Activated CD4-positive, alpha-beta T cell treated with anti-CD3 and anti-CD28 coated beads, Interleukin-2, amount 10 ng/mL, durations not matched to agents 7 days and 5 days (primary cell): ENCODE measurements around the gene CATSPER3. TPM values are rescaled to one million over a fixed set of nuclear protein-coding genes. Genes with fewer than 3 reads are reported as not detected.
"Not testable (repeated sequence)": the region's sequence is repeated elsewhere in the genome, so short reads cannot be mapped to it uniquely, and the experiment has no call there.

Source experiments
- CTCF ChIA-PET: fragments of 350-600 bp; sonication (Branson Sonifier 250); formaldehyde crosslinking; loops from one replicate; lab custom pipeline; 2021; ENCODE audit warnings: antibody characterized with exemption; lab: Charles Lee
- POLR2A ChIA-PET: fragments of 350-600 bp; sonication (Branson Sonifier 250); formaldehyde crosslinking; loops from one replicate; lab custom pipeline; 2021; ENCODE audit warnings: antibody characterized with exemption; lab: Charles Lee
- DNase-seq: peaks from one replicate; pipeline ENCODE4 v3.0.0-alpha.2; 2020
- H3K27ac Mint-ChIP-seq: one replicate; pipeline ENCODE4 v1.8.0; 2021; ENCODE audit warnings: mild to moderate bottlenecking, moderate library complexity, mixed read lengths
- H3K27me3 Mint-ChIP-seq: one replicate; pipeline ENCODE4 v1.8.0; 2021; ENCODE audit warnings: mixed read lengths
- H3K36me3 Mint-ChIP-seq: one replicate; pipeline ENCODE4 v1.8.0; 2021; ENCODE audit warnings: low read depth, mixed read lengths
- H3K4me1 Mint-ChIP-seq: one replicate; pipeline ENCODE4 v1.8.0; 2021; ENCODE audit warnings: mixed read lengths
- H3K4me3 Mint-ChIP-seq: one replicate; pipeline ENCODE4 v1.8.0; 2021; ENCODE audit warnings: mild to moderate bottlenecking, moderate library complexity, mixed read lengths
- H3K9me3 Mint-ChIP-seq: one replicate; pipeline ENCODE4 v1.8.0; 2021; ENCODE audit warnings: mixed read lengths
- total RNA-seq, 2 experiments: library from RNA; stranded (reverse); gene quantifications; one replicate each; pipeline ENCODE4 v1.2.3, GENCODE V29; 2021

CATSPER3 gene
- total RNA-seq, 2 experiments from 2014 or later = 1.2 to 1.4 TPM

DNA sequence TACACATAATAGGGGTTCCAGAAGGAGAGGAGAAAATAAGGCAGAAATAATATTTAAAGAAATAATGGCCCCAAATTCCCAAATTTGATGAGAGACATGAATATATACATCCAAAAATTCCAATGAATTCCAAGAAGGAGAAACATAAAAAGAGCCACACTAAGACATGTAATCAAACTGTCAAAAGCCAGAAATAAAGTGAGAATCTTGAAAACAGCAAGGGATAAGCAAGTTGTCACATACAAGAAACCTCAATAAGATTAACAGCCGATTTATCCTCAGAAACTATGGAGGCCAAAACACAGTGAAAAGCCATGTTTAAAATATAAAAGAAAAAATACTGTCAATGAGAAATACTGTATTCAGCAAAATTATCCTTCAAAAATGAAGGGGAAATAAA, 14.5 kb downstream of the CATSPER3 start:
- DNase-seq = no peak
- Mint-ChIP-seq H3K27ac (no peak overlapping the region), H3K27me3 (peaks cover 9% of the 10 kb centered on the region)

DNA sequence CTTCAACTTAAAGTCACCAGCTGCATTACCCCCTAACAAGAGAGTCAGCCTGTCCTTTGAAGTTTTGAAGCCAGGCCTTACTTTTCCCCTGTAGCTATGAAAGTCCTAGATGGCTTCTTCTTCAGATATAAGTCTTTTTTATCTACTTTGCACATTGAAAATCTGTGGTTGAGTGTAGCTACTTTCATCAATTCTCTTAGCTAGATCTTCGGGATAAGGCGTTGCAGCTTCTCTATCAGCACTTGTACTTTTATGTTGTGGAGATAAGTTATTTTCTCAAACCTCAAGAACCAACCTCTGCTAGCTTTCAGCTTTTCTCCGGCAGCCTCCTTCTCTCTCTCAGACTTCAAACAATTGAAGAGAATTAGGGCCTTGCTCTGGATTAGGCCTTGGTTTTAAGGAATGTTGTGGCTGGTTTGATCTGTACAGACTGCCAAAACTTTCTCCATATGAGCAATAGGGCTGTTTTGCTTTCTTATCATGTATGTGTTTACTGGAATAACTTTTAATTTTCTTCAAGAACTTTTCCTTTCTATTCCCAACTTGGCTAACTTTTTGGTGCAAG, 21.6 kb downstream of the CATSPER3 start:
- H3K9me3 Mint-ChIP-seq = no peaks in the 10 kb centered on the region
- H3K4me1 Mint-ChIP-seq = peaks cover 2% of the 10 kb centered on the region
- POLR2A ChIA-PET = interaction anchor here (0.6 kb wide), 1 partner anchor 178 kb away, joined by 3 read pairs; no protein-coding TSS in a partner anchor
- no peak overlapping the region for H3K27ac Mint-ChIP-seq
- H3K27me3 Mint-ChIP-seq = peaks cover 11% of the 10 kb centered on the region
- no peak overlapping the region for H3K4me3 Mint-ChIP-seq
- no peak for DNase-seq
- CTCF ChIA-PET = interaction anchor here (0.6 to 0.7 kb wide), 2 partner anchors 34 to 159 kb away, joined by 3 read pairs; no protein-coding TSS in a partner anchor
- no peaks in the 10 kb centered on the region for H3K36me3 Mint-ChIP-seq

More for the DNA sequence above, 14.5 kb downstream of the CATSPER3 start:
- Mint-ChIP-seq H3K36me3 (peaks cover 6% of the 10 kb centered on the region), H3K9me3 (peaks cover 35% of the 10 kb centered on the region), H3K4me1 (no peaks in the 10 kb centered on the region), H3K4me3 (no peak overlapping the region)
- ChIA-PET CTCF (no interaction called here), POLR2A (no interaction called here)

DNA sequence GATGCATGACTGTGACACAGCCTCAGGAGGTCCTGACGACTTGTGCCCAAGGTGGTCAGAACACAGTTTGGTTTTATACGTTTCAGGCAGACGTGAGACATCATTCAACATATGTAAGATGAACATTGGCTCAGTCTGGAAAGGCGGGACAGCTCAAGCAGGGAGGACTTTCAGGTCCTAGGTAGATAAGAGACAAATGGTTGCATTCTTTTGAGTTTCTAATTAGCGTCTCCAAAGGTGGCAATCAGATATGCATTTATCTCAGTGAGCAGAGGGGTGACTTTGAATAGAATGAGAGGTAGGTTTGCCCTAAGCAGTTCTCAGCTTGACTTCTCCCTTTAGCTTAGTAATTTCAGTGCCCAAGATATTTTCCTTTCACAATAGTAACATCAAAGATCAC, 22.5 kb downstream of the CATSPER3 start:
- H3K9me3 Mint-ChIP-seq = not testable (repeated sequence)

DNA sequence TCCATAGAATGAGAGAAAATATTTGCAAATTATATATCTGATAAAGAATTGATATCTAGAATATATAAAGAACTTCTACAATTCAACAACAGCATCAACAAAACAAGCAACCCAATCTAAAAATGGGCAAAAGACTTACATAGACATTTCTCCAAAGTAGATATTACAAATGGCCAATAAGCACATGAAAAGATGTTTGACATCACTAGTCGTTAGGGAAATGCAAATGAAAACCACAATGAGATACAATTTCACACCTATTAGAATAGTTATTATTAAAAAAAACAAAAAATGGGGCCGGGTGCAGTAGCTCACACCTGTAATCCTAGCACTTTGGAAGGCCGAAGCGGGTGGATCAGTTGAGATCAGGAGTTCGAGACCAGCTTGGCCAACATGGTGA, 24.4 kb downstream of the CATSPER3 start:
- H3K27me3 Mint-ChIP-seq = peaks cover 8% of the 10 kb centered on the region
- H3K4me3 Mint-ChIP-seq = no peak overlapping the region
- no peaks in the 10 kb centered on the region for H3K9me3 Mint-ChIP-seq
- CTCF ChIA-PET = no interaction called here
- H3K4me1 Mint-ChIP-seq = peaks cover 2% of the 10 kb centered on the region
- POLR2A ChIA-PET = no interaction called here
- DNase-seq = no peak
- H3K36me3 Mint-ChIP-seq = no peaks in the 10 kb centered on the region
- H3K27ac Mint-ChIP-seq = no peak overlapping the region

More for the DNA sequence above, 22.5 kb downstream of the CATSPER3 start:
- DNase-seq, CTCF ChIA-PET, H3K4me3 Mint-ChIP-seq, H3K4me1 Mint-ChIP-seq, H3K36me3 Mint-ChIP-seq, H3K27ac Mint-ChIP-seq, POLR2A ChIA-PET: not testable (repeated sequence)
- peaks cover 11% of the 10 kb centered on the region for H3K27me3 Mint-ChIP-seq

DNA sequence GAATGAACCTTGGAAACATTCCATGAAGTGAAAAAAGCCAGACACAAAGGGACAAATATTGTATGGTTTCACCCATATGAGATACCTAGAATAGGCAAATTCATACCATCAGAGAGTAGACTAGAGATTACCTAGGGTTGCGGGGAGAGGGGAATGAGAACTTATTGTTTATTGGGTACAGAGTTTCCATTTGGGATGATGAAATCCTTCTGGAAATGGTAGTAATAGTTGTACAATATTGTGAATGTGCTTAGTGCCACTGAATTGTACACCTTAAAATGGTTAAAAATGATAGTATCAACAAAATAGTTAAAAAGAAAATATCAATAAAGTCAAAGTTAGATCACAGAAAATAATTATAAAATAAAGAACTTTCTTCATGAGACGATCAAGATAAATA, 25.5 kb downstream of the CATSPER3 start:
- Mint-ChIP-seq H3K4me1 (peaks cover 2% of the 10 kb centered on the region), H3K4me3 (no peak overlapping the region), H3K27me3 (peaks cover 7% of the 10 kb centered on the region), H3K9me3 (no peaks in the 10 kb centered on the region), H3K36me3 (no peaks in the 10 kb centered on the region), H3K27ac (no peak overlapping the region)
- ChIA-PET CTCF (no interaction called here), POLR2A (no interaction called here)
- DNase-seq = no peak

DNA sequence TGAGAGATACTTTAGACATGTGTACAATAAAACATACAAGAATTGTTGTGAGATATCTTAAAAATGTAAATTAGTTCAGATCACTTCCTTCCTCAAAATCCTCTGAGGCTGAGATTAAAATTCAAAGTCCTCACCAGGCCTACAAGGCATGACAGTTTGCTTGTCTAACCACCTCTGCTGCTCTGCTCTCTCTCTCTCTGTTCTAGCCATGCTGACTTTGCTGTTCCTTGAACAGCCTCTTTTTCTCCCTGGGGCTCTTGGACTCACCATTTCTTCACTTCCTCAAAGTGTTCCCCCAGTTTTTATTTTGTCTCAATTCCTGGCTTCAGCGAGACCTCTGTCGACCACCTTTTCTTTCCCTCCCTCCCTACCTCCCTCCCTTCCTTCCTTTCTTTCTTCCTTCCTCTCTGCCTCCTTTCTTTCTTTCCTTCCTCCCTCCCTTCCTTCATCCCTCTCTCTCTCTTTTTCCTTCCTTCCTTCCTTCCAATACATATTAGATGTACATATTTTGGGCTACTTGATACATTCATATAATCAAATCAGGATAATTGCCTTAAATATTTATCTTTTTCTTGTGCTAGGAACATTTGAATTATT, 27.0 kb downstream of the CATSPER3 start:
- Mint-ChIP-seq H3K27ac (no peak overlapping the region), H3K4me3 (no peak overlapping the region), H3K27me3 (no peaks in the 10 kb centered on the region), H3K4me1 (no peaks in the 10 kb centered on the region), H3K9me3 (no peaks in the 10 kb centered on the region), H3K36me3 (no peaks in the 10 kb centered on the region)
- POLR2A ChIA-PET = no interaction called here
- CTCF ChIA-PET = no interaction called here
- DNase-seq = no peak

DNA sequence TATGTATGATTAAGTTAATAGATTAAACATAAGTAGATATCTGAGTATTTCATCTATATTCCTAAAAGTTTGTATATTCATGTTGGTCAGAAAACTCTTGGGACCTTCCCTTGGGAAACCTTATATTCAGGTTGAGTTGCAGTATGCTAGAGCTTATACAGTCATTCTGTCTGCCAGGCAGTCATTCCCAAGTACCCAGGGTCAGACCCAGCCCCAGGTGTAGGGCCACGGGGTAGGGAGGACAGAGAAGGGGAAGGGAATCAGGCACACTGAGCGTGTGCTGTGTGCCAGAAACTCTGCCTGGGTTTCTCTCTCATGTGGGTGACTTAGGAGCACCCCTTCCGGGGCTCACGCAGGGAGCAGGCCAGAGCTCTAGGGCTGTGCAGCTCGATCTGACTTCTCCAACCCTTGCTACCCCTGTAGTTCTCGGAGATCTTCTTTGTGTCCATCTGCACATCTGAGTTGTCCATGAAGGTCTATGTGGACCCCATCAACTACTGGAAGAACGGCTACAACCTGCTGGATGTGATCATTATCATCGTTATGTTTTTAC, 28.2 kb downstream of the CATSPER3 start:
- H3K27me3 Mint-ChIP-seq = no peaks in the 10 kb centered on the region
- no peak overlapping the region for H3K27ac Mint-ChIP-seq
- ChIA-PET POLR2A (no interaction called here), CTCF (no interaction called here)
- no peak overlapping the region for H3K4me3 Mint-ChIP-seq
- no peaks in the 10 kb centered on the region for H3K36me3 Mint-ChIP-seq
- DNase-seq = no peak
- H3K9me3 Mint-ChIP-seq = no peaks in the 10 kb centered on the region
- H3K4me1 Mint-ChIP-seq = no peaks in the 10 kb centered on the region

DNA sequence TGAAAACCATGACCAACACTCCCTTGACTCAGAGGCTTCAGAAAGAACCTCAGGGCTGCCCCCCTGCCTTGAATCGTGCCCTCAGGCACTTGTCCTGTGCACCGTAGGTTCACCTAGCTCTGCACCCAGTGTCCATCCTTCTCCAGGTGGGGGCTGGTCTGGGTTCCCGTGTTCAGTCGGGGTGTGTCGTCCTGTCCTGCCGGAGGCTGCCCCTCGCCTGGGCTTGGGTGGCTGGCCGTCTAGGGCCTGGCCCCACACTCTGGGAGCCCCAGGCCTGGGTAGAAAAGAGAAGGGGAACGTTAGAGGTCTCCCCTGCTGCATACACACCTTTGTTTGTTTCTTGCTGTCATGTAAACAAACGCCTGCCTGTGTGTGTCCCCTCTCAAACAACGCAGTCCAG, 29.3 kb downstream of the CATSPER3 start:
- H3K27ac Mint-ChIP-seq = no peak overlapping the region
- POLR2A ChIA-PET = no interaction called here
- H3K9me3 Mint-ChIP-seq = no peaks in the 10 kb centered on the region
- no peak overlapping the region for H3K4me3 Mint-ChIP-seq
- no peaks in the 10 kb centered on the region for H3K4me1 Mint-ChIP-seq
- no peak for DNase-seq
- H3K27me3 Mint-ChIP-seq = no peaks in the 10 kb centered on the region
- no peaks in the 10 kb centered on the region for H3K36me3 Mint-ChIP-seq
- CTCF ChIA-PET = no interaction called here

DNA sequence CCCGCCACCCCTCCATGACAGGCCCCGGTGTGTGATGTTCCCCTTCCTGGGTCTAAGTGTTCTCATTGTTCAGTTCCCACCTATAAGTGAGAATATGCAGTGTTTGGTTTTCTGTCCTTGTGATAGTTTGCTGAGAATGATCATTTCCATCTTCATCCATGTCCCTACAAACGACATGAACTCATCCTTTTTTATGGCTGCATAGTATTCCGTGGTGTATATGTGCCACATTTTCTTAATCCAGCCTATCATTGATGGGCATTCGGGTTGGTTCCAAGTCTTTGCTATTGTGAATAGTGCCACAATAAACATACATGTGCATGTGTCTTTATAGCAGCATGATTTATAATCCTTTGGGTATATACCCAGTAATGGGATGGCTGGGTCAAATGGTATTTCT, 30.4 kb downstream of the CATSPER3 start:
- H3K27ac Mint-ChIP-seq, POLR2A ChIA-PET, H3K27me3 Mint-ChIP-seq, CTCF ChIA-PET, DNase-seq, H3K9me3 Mint-ChIP-seq, H3K4me3 Mint-ChIP-seq, H3K36me3 Mint-ChIP-seq, H3K4me1 Mint-ChIP-seq: not testable (repeated sequence)

DNA sequence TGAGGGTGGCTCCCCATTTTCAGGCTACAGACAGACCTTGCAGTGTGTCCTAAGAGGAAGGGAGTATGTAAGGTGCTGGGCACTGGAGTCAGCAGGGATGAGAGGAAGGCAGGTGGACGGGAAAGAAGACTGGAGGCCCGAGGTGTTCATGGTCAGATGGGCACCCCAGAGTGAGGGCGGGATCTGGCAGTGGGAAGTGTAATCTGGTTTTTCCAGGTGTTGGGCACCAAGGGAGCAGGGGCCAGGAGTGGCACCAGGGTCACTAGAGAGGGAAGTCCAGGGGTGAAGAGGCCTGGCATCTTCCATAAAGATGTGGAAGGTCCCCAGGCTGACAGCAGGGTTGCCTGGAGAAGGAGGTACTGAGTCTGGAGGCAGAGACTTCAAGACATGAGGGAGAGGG, 36.7 kb downstream of the CATSPER3 start:
- ChIA-PET CTCF (no interaction called here), POLR2A (no interaction called here)
- Mint-ChIP-seq H3K27ac (no peak overlapping the region), H3K27me3 (no peaks in the 10 kb centered on the region), H3K4me3 (no peak overlapping the region), H3K36me3 (no peaks in the 10 kb centered on the region), H3K9me3 (no peaks in the 10 kb centered on the region), H3K4me1 (no peaks in the 10 kb centered on the region)
- DNase-seq = no peak

DNA sequence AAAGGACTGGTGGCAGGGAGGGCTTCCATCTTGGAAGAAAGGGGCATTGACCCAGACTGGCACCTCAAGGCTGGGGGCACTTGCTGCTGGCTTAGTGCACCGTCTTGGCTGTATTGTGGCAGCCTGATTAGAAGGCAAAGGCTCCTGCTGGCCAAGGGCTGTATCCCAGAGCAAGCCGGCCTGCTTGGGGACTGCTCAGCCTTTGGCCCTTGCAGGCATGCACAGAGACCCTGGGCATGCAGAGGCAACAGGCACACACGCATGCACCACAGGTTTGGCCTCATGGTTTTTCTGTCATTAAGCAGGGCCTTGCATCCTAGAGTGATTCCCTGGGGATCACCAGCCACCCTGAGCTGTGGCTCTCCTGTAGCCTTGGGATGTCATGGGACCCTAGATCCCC, 37.4 kb downstream of the CATSPER3 start:
- Mint-ChIP-seq H3K4me1 (no peaks in the 10 kb centered on the region), H3K9me3 (no peaks in the 10 kb centered on the region), H3K36me3 (no peaks in the 10 kb centered on the region), H3K27ac (no peak overlapping the region), H3K27me3 (no peaks in the 10 kb centered on the region), H3K4me3 (no peak overlapping the region)
- POLR2A ChIA-PET = no interaction called here
- CTCF ChIA-PET = interaction anchor here (0.7 kb wide), 1 partner anchor 14 kb away, joined by 3 read pairs; no protein-coding TSS in a partner anchor
- no peak for DNase-seq

DNA sequence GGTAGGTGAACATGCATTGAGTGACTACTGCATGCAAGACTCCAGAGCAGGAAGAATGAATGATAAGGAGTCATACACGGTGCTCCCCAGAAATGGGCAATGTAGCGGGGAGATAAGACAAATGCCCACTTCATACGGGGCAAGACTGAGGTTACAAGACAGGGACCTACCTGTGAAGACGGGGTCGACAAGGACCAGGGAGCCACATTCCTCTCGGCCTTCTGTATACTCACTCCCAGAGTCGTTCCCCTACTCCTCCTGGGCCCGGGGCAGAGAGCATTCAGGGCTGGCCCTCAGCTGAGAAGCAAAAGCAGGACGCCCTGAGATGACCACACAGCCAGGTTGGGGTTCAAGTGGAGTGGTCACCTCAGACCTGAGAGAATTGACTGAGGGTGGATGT, 39.6 kb downstream of the CATSPER3 start:
- Mint-ChIP-seq H3K36me3 (no peaks in the 10 kb centered on the region), H3K9me3 (no peaks in the 10 kb centered on the region), H3K4me1 (no peaks in the 10 kb centered on the region), H3K27ac (no peak overlapping the region), H3K27me3 (no peaks in the 10 kb centered on the region), H3K4me3 (no peak overlapping the region)
- no peak for DNase-seq
- CTCF ChIA-PET = no interaction called here
- POLR2A ChIA-PET = no interaction called here

DNA sequence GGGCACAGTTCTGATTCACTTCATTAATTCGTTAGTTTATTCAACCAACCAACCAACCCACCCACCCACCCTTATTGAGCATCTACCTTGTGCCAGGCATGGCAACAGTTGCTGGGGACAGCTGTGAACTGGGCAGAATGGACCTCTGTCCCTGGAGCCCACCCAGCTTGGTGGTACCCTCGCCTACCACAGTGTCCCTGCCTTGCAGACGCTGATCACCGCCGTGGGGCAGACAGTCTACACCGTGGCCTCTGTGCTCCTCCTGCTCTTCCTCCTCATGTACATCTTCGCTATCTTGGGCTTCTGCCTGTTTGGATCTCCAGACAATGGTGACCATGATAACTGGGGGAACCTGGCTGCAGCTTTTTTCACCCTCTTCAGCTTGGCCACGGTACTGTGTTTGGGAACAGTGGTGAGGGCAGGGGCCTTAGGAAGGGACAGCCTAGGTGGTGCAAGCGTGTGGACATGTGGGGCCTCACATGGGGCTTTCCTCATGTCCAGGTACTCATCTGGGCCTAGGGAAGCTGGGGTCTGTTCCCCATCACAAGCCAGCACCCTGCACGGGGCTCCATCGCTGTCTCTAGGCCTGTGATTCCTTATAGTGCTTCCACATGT, 40.1 kb downstream of the CATSPER3 start:
- H3K27ac Mint-ChIP-seq = no peak overlapping the region
- no peak for DNase-seq
- no peaks in the 10 kb centered on the region for H3K36me3 Mint-ChIP-seq
- H3K27me3 Mint-ChIP-seq = no peaks in the 10 kb centered on the region
- ChIA-PET POLR2A (no interaction called here), CTCF (no interaction called here)
- H3K9me3 Mint-ChIP-seq = no peaks in the 10 kb centered on the region
- H3K4me3 Mint-ChIP-seq = no peak overlapping the region
- H3K4me1 Mint-ChIP-seq = no peaks in the 10 kb centered on the region
